Neural cell (in vitro differentiated cells): ENCODE data around the gene IFFO2.

Experiments used
- EP300 ChIP-seq: fragments of 450-650 bp; conservative IDR thresholded peaks from 2 replicates; pipeline ENCODE4 v1.6.1; 2014; ENCODE audit warnings: antibody characterized with exemption, mild to moderate bottlenecking, moderate library complexity; ENCODE audit not compliant: poor library complexity, severe bottlenecking
- EZH2 ChIP-seq: fragments of 200-600, 300-800 bp; shearing (Covaris generic), sonication (generic); IDR thresholded peaks from 2 replicates; pipeline ENCODE4 v1.6.1; 2014; ENCODE audit warnings: antibody characterized with exemption, low read length, borderline replicate concordance, mild to moderate bottlenecking; ENCODE audit not compliant: insufficient read depth, poor library complexity, severe bottlenecking
- POLR2AphosphoS5 ChIP-seq: IDR thresholded peaks from 2 replicates; pipeline ENCODE4 v1.6.1; 2012
- RAD21 ChIP-seq: fragments of 450-650 bp; conservative IDR thresholded peaks from 2 replicates; pipeline ENCODE4 v1.6.1; 2014; ENCODE audit warnings: antibody characterized with exemption, mild to moderate bottlenecking, moderate library complexity
- REST ChIP-seq: IDR thresholded peaks from 2 replicates; pipeline ENCODE4 v1.6.1; 2012; ENCODE audit warnings: borderline replicate concordance
- TAF1 ChIP-seq: IDR thresholded peaks from 2 replicates; pipeline ENCODE4 v1.6.1; 2012; ENCODE audit warnings: low read depth
- TF ChIP-seq, protein P1 (sequence below): fragments of 450-650 bp; IDR thresholded peaks from 2 replicates; pipeline ENCODE4 v1.5.1; 2014; ENCODE audit warnings: antibody characterized with exemption, mild to moderate bottlenecking, moderate library complexity; ENCODE audit not compliant: poor library complexity, severe bottlenecking

DNA sequence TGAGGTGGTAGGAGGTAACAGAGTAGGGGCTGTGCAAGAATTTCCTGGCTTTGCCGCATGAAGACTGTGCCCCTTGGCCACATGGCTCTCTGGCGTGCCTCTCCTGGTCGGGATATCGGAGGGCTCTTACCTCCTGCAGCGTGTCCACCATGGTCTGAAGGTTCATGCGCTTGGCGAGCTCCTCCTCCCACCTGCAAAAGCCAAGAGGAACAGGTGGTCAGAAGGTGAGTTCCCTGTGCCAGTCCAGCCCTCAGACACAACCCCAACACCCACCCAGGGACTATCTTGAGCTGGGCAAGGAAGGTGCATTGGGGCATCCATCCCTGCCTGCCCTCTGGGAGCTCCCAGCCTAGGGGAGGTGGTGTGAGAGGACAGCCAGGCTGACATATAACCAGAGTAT, 35.5 kb downstream of the IFFO2 start:
- TF ChIP-seq, protein P1, sequence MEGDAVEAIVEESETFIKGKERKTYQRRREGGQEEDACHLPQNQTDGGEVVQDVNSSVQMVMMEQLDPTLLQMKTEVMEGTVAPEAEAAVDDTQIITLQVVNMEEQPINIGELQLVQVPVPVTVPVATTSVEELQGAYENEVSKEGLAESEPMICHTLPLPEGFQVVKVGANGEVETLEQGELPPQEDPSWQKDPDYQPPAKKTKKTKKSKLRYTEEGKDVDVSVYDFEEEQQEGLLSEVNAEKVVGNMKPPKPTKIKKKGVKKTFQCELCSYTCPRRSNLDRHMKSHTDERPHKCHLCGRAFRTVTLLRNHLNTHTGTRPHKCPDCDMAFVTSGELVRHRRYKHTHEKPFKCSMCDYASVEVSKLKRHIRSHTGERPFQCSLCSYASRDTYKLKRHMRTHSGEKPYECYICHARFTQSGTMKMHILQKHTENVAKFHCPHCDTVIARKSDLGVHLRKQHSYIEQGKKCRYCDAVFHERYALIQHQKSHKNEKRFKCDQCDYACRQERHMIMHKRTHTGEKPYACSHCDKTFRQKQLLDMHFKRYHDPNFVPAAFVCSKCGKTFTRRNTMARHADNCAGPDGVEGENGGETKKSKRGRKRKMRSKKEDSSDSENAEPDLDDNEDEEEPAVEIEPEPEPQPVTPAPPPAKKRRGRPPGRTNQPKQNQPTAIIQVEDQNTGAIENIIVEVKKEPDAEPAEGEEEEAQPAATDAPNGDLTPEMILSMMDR = no peak
- TF ChIP-seq RAD21 (no peak), REST (no peak), EP300 (no peak), EZH2 (no peak), POLR2AphosphoS5 (no peak), TAF1 (no peak)
